GM18861 (cell line): Measurements from ENCODE around the gene DNAH3.
"Not testable (repeated sequence)": the region's sequence is repeated elsewhere in the genome, so short reads cannot be mapped to it uniquely, and the experiment has no call there.

ENCODE experiments used
- ATAC-seq: cut with Tn5 transposase; IDR thresholded peaks from one replicate; pipeline ENCODE4 v1.9.1; 2021; ENCODE audit not compliant: unreplicated experiment

Gene DNAH3

GRCh38 chr16:21075252-21075651, 75.4 kb downstream of the DNAH3 start:
- no peak for ATAC-seq

- ATAC-seq, result no peak
Observed at GRCh38 chr16:21072976-21073375, 77.7 kb downstream of the DNAH3 start.

GRCh38 chr16:21071741-21072140, 78.9 kb downstream of the DNAH3 start:
- no peak for ATAC-seq

GRCh38 chr16:21070564-21070963, 80.1 kb downstream of the DNAH3 start:
- no peak for ATAC-seq

- ATAC-seq, result no peak
Observed at GRCh38 chr16:21069986-21070385, 80.7 kb downstream of the DNAH3 start.

GRCh38 chr16:21064203-21064602, 86.4 kb downstream of the DNAH3 start:
- no peak for ATAC-seq

DNA sequence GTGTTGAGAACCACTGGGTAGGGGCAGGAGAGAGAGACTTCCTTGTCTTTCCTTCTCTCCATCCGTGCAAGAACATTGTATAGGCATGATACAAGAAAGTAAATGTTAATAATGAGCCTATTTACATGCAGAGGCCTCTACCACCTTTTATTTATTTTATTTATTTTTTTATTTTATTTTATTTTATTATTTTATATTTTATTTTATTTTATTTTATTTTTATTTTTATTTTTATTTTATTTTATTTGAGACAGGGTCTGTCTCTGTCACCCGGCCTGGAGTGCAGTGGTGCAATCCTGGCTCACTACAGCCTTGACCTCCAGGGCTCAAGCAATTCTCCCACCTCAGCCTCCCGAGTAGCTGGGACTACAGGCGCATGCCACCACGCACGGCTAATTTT, 87.3 kb downstream of the DNAH3 start:
- ATAC-seq, result not testable (repeated sequence)

GRCh38 chr16:21060027-21060510, 90.6 kb downstream of the DNAH3 start:
- no peak for ATAC-seq

DNA sequence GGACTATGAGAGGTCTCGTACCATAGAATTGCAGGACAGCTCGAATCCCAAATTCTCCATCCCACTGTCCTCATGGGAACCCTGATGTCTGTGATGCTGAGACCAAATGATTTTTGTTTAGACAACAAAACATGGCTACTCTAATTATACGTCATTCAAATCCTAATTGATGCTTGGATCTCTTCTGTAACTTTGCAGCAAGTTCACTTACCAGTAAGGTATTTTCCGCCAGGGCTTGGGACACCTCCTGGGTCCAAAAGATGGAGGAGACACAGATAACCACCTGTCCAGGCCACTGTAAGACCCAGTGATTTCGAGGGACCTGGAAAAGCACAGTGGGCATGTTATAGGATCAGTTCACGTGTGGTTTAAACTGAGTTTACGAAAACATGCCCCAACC, 92.8 kb downstream of the DNAH3 start:
- no peak for ATAC-seq

- ATAC-seq, result no peak
Observed at GRCh38 chr16:21056396-21056795, 94.2 kb downstream of the DNAH3 start.

DNA sequence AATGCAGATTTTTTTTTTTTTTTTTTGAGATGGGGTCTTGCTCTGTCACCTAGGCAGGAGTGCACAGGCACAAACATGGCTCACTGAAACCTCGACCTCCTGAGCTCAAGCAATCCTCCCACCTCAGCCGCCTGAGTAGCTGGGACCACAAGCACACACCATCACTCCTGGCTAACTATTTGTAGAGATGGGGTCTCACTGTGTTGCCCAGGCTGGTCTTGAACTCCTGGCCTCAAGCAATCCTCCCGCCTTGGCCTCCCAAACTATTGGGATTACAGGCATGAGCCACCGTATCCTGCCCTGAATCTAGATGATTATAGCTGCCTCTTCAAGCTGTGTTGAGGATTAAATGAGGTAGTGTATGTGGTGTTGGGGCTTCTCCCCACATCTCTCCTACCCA, 94.9 kb downstream of the DNAH3 start:
- ATAC-seq, result not testable (repeated sequence)

GRCh38 chr16:21053590-21053989, 97.1 kb downstream of the DNAH3 start:
- ATAC-seq, result no peak

- ATAC-seq, result not testable (repeated sequence)
Observed at GRCh38 chr16:21048091-21048912, 102.3 kb downstream of the DNAH3 start.

- no peak for ATAC-seq
Observed at GRCh38 chr16:21038197-21038596, 112.4 kb downstream of the DNAH3 start.

DNA sequence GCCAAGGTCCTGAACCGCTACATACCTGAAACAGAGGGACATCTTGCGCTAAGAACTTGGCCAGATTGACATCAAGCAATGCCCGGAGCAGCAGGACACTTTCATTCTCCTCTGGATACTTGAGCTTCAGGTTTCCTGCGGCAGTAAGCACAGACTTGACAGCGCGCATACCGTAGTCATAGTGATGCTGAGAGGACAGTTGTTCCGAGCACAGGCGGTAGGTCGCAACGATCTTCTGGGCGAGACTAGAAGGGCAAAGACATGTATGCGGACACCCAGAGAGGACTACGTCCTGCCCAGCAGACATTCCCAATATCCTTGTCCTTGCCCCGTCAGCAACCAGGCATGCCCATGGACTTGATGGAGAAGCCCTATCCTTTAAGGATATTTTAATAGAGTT, 112.9 kb downstream of the DNAH3 start:
- no peak for ATAC-seq

DNA sequence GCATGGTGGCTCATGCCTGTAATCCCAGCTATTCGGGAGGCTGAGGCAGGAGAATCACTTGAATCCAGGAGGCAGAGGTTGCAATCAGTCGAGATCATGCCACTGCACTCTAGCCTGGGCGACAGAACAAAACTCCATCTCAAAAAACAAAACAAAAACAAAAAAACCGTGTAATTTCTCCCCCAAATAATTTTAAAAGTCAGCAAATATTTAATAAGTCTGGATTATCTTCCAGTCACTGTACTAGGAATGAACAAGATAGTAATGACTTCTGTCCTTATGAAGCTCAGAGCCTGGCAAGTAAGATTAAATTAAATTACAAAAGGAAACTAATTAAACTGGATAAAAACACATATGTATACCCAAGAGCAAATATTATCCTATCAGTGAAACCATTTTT, 113.5 kb downstream of the DNAH3 start:
- no peak for ATAC-seq

GRCh38 chr16:21036471-21036870, 114.2 kb downstream of the DNAH3 start:
- no peak for ATAC-seq

GRCh38 chr16:21033704-21034103, 116.9 kb downstream of the DNAH3 start:
- ATAC-seq, result no peak

GRCh38 chr16:21033264-21033663, 117.4 kb downstream of the DNAH3 start:
- ATAC-seq, result no peak

GRCh38 chr16:21028728-21029127, 121.9 kb downstream of the DNAH3 start:
- no peak for ATAC-seq

- no peak for ATAC-seq
Observed at GRCh38 chr16:21026846-21027245, 123.8 kb downstream of the DNAH3 start.

- ATAC-seq, result no peak
Observed at GRCh38 chr16:21023509-21024202, 127.0 kb downstream of the DNAH3 start.
